Measurements from ENCODE around the gene CFAP70. TPM values are rescaled to one million over a fixed set of nuclear protein-coding genes. Genes with fewer than 3 reads are reported as not detected.

The CFAP70 gene
- total RNA-seq, 1 donor from 2014 or later = 5.7 TPM

DNA sequence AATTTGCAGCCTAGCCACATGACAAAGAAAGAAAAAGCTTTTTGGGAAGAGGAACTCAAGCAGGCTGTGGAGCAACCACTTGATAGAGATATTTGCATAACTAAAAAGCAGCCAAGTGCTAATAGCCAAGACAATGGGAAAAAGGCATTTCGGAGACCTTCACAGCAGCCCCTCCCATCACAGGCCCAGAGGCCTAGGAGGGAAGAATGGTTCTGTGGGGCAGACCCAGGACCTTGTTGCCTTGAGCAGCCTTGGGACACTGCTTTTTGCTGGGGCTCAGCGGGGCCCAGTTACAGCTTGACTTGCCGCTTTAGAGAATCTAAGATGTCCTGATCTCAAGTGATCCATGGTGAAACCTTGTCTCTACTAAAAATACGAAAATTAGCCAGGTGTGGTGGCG, 152.3 kb downstream of the CFAP70 start:
- Mint-ChIP-seq H3K9me3 (peaks cover 11% of the 10 kb centered on the region), H3K36me3 (peaks cover 34% of the 10 kb centered on the region), H3K4me1 (no peaks in the 10 kb centered on the region), H3K27me3 (ENCODE audit: low read depth) (no peaks in the 10 kb centered on the region), H3K27ac (no peak overlapping the region), H3K4me3 (no peak overlapping the region)
- no peak for DNase-seq (ENCODE audit: low spot score in 2 of 2, unreplicated experiment in 2 of 2)
- TF ChIP-seq, protein P1, sequence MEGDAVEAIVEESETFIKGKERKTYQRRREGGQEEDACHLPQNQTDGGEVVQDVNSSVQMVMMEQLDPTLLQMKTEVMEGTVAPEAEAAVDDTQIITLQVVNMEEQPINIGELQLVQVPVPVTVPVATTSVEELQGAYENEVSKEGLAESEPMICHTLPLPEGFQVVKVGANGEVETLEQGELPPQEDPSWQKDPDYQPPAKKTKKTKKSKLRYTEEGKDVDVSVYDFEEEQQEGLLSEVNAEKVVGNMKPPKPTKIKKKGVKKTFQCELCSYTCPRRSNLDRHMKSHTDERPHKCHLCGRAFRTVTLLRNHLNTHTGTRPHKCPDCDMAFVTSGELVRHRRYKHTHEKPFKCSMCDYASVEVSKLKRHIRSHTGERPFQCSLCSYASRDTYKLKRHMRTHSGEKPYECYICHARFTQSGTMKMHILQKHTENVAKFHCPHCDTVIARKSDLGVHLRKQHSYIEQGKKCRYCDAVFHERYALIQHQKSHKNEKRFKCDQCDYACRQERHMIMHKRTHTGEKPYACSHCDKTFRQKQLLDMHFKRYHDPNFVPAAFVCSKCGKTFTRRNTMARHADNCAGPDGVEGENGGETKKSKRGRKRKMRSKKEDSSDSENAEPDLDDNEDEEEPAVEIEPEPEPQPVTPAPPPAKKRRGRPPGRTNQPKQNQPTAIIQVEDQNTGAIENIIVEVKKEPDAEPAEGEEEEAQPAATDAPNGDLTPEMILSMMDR (IDR thresholded peaks at IDR 0.05; ENCODE audit: unreplicated experiment) = no peak

DNA sequence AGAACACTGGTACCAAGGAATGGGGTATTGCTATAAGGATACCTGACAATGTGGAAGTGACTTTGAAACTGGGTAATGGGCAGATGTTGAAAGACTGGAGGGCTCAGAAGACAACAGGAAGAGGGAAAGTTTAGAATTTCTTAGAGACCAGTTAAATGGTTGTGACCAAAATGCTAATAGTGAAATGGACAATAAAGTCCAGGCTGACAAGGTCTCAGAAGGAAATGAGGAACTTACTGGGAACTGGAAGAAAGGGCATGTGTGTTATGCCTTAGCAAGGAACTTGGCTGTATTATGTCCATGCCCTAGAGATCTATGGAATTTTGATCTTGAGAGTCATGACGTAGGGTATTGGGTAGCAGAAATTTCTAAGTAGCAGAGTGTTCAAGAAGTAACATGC, 152.8 kb downstream of the CFAP70 start:
- no peak overlapping the region for H3K27ac Mint-ChIP-seq
- peaks cover 36% of the 10 kb centered on the region for H3K36me3 Mint-ChIP-seq
- H3K9me3 Mint-ChIP-seq = peaks cover 11% of the 10 kb centered on the region
- DNase-seq (ENCODE audit: low spot score in 2 of 2, unreplicated experiment in 2 of 2) = no peak
- H3K4me1 Mint-ChIP-seq = no peaks in the 10 kb centered on the region
- TF ChIP-seq, protein P1 (IDR thresholded peaks at IDR 0.05; ENCODE audit: unreplicated experiment) = no peak
- no peak overlapping the region for H3K4me3 Mint-ChIP-seq
- no peaks in the 10 kb centered on the region for H3K27me3 Mint-ChIP-seq (ENCODE audit: low read depth)

DNA sequence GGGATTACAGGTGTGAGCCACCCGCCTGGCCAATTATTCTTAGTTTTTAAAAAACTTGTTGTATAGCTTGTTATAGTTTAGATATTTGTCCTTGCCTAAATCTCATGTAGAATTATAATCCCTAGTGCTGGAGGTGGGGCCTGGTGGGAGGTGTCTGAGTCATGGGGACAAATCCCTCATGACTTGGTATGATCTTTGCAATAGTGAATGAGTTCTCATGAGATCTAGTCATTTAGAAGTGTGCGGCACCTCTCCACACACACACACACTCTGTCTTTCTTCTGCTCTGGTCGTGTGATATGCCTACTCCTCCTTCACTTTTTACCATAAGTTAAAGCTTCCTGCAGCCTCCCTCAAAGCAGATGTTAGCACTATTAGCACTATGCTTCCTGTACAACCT, 153.6 kb downstream of the CFAP70 start:
- DNase-seq (ENCODE audit: low spot score in 2 of 2, unreplicated experiment in 2 of 2) = no peak
- H3K9me3 Mint-ChIP-seq = peaks cover 11% of the 10 kb centered on the region
- H3K27ac Mint-ChIP-seq = no peak overlapping the region
- H3K4me3 Mint-ChIP-seq = no peak overlapping the region
- no peaks in the 10 kb centered on the region for H3K27me3 Mint-ChIP-seq (ENCODE audit: low read depth)
- peaks cover 38% of the 10 kb centered on the region for H3K36me3 Mint-ChIP-seq
- no peaks in the 10 kb centered on the region for H3K4me1 Mint-ChIP-seq
- TF ChIP-seq, protein P1 (IDR thresholded peaks at IDR 0.05; ENCODE audit: unreplicated experiment) = no peak

Other genes with a start within 250 kb of the CFAP70 start
- 3.5 to 4.4 TPM (median 3.7 TPM) in 3 replicates for gene NUDT13, start 248.4 kb downstream of the CFAP70 start, total RNA-seq
- 30.2 to 31.4 TPM (median 30.5 TPM) in 3 replicates for gene ECD, start 190.9 kb downstream of the CFAP70 start, total RNA-seq
- gene FAM149B1, start 190.7 kb downstream of the CFAP70 start, total RNA-seq = 31.4 to 33.7 TPM (median 31.9 TPM) in 3 replicates
- 32.1 to 32.7 TPM (median 32.5 TPM) in 3 replicates for gene DNAJC9, start 111.6 kb downstream of the CFAP70 start, total RNA-seq
- gene MRPS16, start 106.2 kb downstream of the CFAP70 start, total RNA-seq = 62.5 to 72.2 TPM (median 65.2 TPM) in 3 replicates
- 38.9 to 47.9 TPM (median 39.4 TPM) in 3 replicates for gene ANXA7, start 55.2 kb upstream of the CFAP70 start, total RNA-seq
- 4.9 to 5.6 TPM (median 5.0 TPM) in 3 replicates for gene MSS51, start 74.7 kb upstream of the CFAP70 start, total RNA-seq
- 49.9 to 50.7 TPM (median 49.9 TPM) in 3 replicates for gene PPP3CB, start 137.2 kb upstream of the CFAP70 start, total RNA-seq
- 24.5 to 26.9 TPM (median 26.7 TPM) in 3 replicates for gene USP54, start 232.5 kb upstream of the CFAP70 start, total RNA-seq

Data from mesothelial cell of epicardium (in vitro differentiated cells).